Measurements from ENCODE around the gene NCAPG2.

GRCh38 chr7:158684329-158684728, 20.3 kb downstream of the NCAPG2 start:
- TF ChIP-seq POLR2A (IDR thresholded peaks at IDR 0.05) (no peak), CTCF (IDR thresholded peaks at IDR 0.05) (no peak)
